AG09319 (cell line): ENCODE data around the gene LGR5.

Experiments
- DNase-seq: peaks from one replicate; pipeline ENCODE4 v3.0.0-alpha.2; 2010; ENCODE audit warnings: low read depth; ENCODE audit errors: extremely low read depth
- TF ChIP-seq, protein P1 (sequence below): IDR thresholded peaks from 2 replicates; pipeline ENCODE4 v1.5.1; 2011; ENCODE audit warnings: low read depth, mild to moderate bottlenecking, inconsistent platforms, low read length, moderate library complexity

The LGR5 gene

DNA sequence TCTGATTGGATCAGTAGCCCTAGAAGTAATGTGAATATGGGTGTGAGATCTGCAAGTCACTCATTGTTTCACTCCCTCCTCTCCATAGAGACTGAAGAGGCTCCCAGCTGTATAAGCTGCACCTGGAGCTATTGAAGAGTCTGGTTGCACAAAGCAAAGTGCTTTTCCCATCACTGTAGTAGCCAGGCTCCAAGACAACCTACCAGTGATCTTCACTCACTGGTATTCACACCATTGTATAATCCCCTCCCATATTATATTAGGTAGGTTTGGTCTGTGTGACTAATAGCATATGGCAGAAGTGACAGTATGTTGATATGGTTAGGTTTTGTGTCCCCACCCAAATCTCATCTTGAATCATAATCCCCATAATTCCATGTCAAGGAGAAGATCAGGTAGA is 159.6 kb downstream of the LGR5 start:
- TF ChIP-seq, protein P1, sequence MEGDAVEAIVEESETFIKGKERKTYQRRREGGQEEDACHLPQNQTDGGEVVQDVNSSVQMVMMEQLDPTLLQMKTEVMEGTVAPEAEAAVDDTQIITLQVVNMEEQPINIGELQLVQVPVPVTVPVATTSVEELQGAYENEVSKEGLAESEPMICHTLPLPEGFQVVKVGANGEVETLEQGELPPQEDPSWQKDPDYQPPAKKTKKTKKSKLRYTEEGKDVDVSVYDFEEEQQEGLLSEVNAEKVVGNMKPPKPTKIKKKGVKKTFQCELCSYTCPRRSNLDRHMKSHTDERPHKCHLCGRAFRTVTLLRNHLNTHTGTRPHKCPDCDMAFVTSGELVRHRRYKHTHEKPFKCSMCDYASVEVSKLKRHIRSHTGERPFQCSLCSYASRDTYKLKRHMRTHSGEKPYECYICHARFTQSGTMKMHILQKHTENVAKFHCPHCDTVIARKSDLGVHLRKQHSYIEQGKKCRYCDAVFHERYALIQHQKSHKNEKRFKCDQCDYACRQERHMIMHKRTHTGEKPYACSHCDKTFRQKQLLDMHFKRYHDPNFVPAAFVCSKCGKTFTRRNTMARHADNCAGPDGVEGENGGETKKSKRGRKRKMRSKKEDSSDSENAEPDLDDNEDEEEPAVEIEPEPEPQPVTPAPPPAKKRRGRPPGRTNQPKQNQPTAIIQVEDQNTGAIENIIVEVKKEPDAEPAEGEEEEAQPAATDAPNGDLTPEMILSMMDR: no peak
- DNase-seq: no peak

- no peak for DNase-seq
- TF ChIP-seq, protein P1: no peak
Observed at GRCh38 chr12:71601546-71601945, 161.9 kb downstream of the LGR5 start.

DNA sequence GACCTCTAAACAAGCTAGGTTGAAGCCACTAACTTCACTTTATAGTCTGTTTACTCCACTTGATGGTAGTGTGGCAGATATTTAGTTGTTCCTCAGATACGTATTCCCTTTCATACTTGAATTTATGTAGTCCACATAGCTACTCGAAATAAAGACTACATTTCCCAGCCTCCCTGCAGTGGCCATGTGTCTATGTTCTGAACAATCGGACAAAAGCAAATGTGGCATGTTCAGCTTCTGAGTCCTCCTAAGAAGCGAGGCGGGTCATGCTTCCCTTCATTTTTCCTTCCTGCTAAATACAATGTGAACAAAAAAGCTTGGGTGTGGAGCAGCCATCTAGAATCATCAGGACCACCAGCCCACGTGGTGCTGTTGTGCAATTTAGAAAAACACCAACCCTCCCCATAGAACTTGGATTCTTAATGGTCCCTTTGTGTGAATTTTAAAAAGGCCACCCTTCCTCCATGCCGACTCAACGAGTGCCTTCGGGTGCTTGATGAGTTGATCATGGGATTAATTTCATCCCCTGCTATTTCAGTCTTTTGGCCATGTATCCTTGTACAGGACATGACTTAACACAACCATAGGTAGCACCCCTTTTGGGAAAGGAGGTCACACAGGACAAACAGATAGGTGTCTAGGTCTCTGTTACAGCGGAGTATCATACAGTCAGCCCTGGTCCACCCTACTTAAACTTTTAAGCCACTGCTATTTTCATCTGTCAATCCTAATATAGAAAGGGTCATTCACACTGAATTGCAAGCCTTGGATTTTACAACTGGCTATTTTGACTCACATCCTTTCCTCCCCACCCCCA is 163.4 kb downstream of the LGR5 start:
- TF ChIP-seq, protein P1: no peak

GRCh38 chr12:71605039-71605438 is 165.4 kb downstream of the LGR5 start:
- TF ChIP-seq, protein P1: no peak
- no peak for DNase-seq

More for the DNA sequence above, 163.4 kb downstream of the LGR5 start:
- DNase-seq: no peak

DNA sequence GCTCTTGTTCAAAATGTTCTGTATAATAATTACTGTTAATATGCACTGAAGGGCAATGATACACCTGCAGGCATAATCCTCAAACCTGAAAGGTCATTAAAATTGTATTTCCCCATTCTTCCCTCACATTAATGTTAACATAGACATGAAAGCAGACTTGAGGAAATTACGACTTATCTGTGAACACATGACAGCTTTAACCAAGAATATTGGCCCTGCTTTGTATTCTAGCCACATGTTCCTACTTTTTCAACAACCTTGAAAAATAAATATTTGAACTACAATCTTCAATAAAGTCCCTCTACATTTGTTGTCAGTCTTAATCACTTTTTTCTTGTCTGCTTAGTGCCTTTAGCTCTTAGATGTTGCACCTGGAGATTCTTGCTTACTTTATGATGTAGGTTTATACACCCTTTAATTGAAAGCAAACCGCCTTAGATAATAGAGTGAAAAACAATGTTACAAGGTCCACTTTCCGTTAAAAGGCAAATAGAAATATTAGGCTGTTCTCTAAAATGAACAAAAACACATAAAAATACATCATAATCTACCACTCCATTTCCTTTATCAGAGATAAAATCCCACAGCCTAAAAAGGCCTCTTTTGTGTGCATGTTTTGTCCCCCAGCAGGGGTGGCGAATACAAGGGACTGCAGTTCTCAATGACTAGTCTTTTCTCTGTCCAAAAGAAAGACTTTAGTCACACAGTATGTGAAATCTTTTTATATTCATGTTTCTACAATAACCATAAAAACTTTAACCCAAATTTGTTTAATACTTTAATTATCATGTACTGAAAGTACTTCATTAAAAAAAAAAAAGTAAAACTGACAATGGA is 168.1 kb downstream of the LGR5 start:
- TF ChIP-seq, protein P1: no peak
- no peak for DNase-seq

DNA sequence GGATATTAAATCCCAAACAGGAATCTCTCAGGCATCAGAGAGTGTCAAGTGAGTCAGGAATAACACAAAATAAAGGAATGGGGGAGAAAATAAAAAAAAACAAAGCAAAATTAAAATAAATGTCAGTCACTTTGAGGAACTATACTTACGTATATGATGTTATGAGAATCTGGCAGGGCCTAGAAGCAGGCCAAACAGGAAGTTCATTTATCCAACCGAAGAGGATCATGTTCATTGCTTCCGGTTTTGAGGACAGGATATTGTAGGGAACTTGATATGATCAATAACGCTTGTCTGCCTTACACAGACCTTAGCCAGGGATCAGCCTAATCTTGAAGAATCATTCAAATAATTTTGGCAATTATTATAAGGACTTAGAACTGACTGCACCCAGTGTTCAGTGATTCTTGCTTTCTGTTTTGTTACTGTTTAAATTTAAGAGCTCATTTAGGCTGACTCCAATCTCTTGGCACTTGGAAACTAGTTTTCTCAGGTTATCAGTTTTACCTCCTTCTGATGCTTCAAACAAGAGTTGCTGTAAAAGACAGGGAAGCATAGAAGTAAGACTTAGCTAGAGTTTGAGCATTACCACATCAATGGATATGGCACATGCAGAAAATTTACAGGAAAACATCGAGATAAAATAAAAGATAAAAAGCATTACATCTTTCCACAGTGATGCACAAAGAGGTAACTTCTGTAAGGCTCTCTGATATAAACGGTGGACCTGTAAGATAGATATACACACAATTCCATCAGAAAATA is 170.6 kb downstream of the LGR5 start:
- TF ChIP-seq, protein P1: no peak
- no peak for DNase-seq
